ENCODE data around the gene SAMSN1.

Gene SAMSN1

GRCh38 chr21:14567331-14568279 lies 21.5 kb upstream of the SAMSN1 start:
- no peak overlapping the region for H3K4me3 ChIP-seq (ENCODE audit: low read depth, low read length)
- DNase-seq (ENCODE audit: low read depth, low spot score): no peak
- TF ChIP-seq, protein P1, sequence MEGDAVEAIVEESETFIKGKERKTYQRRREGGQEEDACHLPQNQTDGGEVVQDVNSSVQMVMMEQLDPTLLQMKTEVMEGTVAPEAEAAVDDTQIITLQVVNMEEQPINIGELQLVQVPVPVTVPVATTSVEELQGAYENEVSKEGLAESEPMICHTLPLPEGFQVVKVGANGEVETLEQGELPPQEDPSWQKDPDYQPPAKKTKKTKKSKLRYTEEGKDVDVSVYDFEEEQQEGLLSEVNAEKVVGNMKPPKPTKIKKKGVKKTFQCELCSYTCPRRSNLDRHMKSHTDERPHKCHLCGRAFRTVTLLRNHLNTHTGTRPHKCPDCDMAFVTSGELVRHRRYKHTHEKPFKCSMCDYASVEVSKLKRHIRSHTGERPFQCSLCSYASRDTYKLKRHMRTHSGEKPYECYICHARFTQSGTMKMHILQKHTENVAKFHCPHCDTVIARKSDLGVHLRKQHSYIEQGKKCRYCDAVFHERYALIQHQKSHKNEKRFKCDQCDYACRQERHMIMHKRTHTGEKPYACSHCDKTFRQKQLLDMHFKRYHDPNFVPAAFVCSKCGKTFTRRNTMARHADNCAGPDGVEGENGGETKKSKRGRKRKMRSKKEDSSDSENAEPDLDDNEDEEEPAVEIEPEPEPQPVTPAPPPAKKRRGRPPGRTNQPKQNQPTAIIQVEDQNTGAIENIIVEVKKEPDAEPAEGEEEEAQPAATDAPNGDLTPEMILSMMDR (IDR thresholded peaks at IDR 0.05; ENCODE audit: low read depth, low read length): no peak
- in situ Hi-C loops (cut with HindIII; ENCODE audit: low sequenced_read_pairs): no loop called here

DNA sequence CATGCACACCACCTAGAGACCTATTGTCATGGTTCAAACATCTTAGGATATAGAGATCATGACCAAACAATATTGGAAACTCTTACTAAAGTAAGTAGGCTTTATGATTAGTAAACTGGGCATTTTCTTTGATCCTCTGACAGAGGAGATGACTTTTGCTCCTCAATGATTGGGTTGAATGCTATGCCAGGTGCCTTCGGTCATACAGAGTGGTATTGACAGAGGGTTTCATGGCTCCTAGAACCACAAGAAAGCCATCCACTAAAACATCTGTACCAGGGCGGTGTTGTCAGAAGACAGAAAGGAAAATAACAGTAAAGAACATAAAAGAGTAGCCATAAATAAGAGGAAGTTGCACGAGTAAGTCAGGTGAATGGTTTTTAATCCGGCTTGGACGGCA lies 20.8 kb upstream of the SAMSN1 start:
- TF ChIP-seq, protein P1 (IDR thresholded peaks at IDR 0.05; ENCODE audit: low read depth, low read length): no peak
- no peak for DNase-seq (ENCODE audit: low read depth, low spot score)
- H3K4me3 ChIP-seq (ENCODE audit: low read depth, low read length): no peak overlapping the region
- in situ Hi-C loops (cut with HindIII; ENCODE audit: low sequenced_read_pairs): no loop called here

DNA sequence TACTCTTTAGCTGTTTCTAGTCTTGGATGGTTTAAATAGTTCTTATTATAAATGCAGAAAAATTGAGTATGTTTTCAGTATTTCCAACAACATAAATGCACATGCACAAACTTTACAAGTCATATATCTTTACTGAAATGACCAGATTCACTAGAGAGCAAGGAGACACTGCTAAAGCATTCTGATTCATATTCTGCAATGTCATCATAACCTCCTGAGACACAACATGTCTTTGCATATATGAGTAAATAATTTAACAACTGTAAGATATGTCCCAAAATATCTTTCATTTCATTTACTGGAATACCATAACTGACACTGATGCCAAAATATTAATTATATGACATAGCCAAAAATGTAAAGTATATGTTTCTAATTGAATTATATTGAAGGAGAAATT lies 16.8 kb upstream of the SAMSN1 start:
- in situ Hi-C loops (cut with HindIII; ENCODE audit: low sequenced_read_pairs): no loop called here
- DNase-seq (ENCODE audit: low read depth, low spot score): no peak
- no peak overlapping the region for H3K4me3 ChIP-seq (ENCODE audit: low read depth, low read length)
- TF ChIP-seq, protein P1 (IDR thresholded peaks at IDR 0.05; ENCODE audit: low read depth, low read length): no peak

DNA sequence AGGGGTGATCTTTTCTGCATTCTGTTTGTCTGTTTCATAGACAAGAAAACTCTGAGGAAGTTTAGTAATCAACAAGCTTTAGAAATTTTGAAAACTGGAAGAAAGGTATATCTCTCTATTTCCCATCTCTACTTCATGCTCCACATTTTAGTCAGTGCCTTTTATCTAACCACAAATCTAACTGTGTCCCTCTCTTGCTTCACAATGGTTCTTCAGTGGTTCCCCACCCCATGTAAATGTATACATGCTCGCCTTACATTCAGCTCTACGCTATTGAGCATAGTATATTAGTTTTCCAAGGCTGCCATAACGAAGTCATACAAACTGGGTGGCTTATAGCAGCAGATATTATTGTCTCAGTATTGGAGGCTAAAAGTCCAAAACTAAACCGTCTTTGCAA lies 14.4 kb upstream of the SAMSN1 start:
- TF ChIP-seq, protein P1 (IDR thresholded peaks at IDR 0.05; ENCODE audit: low read depth, low read length): no peak
- in situ Hi-C loops (cut with HindIII; ENCODE audit: low sequenced_read_pairs): no loop called here
- DNase-seq (ENCODE audit: low read depth, low spot score): no peak
- no peak overlapping the region for H3K4me3 ChIP-seq (ENCODE audit: low read depth, low read length)

- H3K4me3 ChIP-seq (ENCODE audit: low read depth, low read length): no peak overlapping the region
- no peak for DNase-seq (ENCODE audit: low read depth, low spot score)
- TF ChIP-seq, protein P1 (IDR thresholded peaks at IDR 0.05; ENCODE audit: low read depth, low read length): no peak
- in situ Hi-C loops (cut with HindIII; ENCODE audit: low sequenced_read_pairs): no loop called here
Observed at GRCh38 chr21:14560139-14560538, 14.0 kb upstream of the SAMSN1 start.

- TF ChIP-seq, protein P1 (IDR thresholded peaks at IDR 0.05; ENCODE audit: low read depth, low read length): no peak
- no peak overlapping the region for H3K4me3 ChIP-seq (ENCODE audit: low read depth, low read length)
- in situ Hi-C loops (cut with HindIII; ENCODE audit: low sequenced_read_pairs): no loop called here
- DNase-seq (ENCODE audit: low read depth, low spot score): no peak
Observed at GRCh38 chr21:14559102-14559501, 13.0 kb upstream of the SAMSN1 start.

Measured in astrocyte of the spinal cord (primary cell).